Measurements from ENCODE around the gene PXDN. TPM values are rescaled to one million over a fixed set of nuclear protein-coding genes. Genes with fewer than 3 reads are reported as not detected.

The PXDN gene
- total and polyA plus RNA-seq, 2 of the 13 experiments (the other 11 are each of a cell fraction or from before 2014, with no cell fraction given) = not detected

GRCh38 chr2:1721706-1722646 is 22.3 kb downstream of the PXDN start:
- POLR2A ChIA-PET = no interaction called here
- DNase-seq (ENCODE audit: low spot score) (no peak), ATAC-seq (no peak), FAIRE-seq (no peak)
- H3K9me3 ChIP-seq (ENCODE audit: low read length) = no peaks in the 10 kb centered on the region
- no peaks in the 10 kb centered on the region for H3K79me2 ChIP-seq (ENCODE audit: insufficient read depth, low read length)
- intact Hi-C loops (cut with micrococcal nuclease; ENCODE audit: unreplicated experiment) = no loop called here
- H3K4me1 ChIP-seq (ENCODE audit: insufficient read depth, low read length) = no peaks in the 10 kb centered on the region
- CTCF ChIA-PET (ENCODE audit: low intra/inter-chr PET ratio, low total read pairs) = no interaction called here
- no peak overlapping the region for H3K4me2 ChIP-seq (ENCODE audit: low read depth, low read length)
- in situ Hi-C loops (cut with HindIII; ENCODE audit: extremely low pct_ligation_motif_present, low pct_unique_long_range_greater_than_20kb) = no loop called here
- no peaks in the 10 kb centered on the region for H4K20me1 ChIP-seq (ENCODE audit: insufficient read depth, low read length)
- no peaks in the 10 kb centered on the region for H3K36me3 ChIP-seq (replicated peaks in 1 of 2; ENCODE audit: control insufficient read depth in 1 of 2, insufficient read depth in 2 of 2, low read length in 2 of 2)
- peaks cover 1 to 2% of the 10 kb centered on the region in 2 experiments; a peak in 1 of 5 replicates for H3K27me3 ChIP-seq (ENCODE audit: control insufficient read depth in 1 of 2, insufficient read depth in 2 of 2, low read length in 2 of 2)
- H3K9ac ChIP-seq (ENCODE audit: insufficient read depth, low read depth, low read length) = no peak overlapping the region
- H3K27ac ChIP-seq (ENCODE audit: extremely low read length, insufficient read depth, low read length) = no peak overlapping the region
- H2AFZ ChIP-seq (ENCODE audit: low read length) = no peak overlapping the region
- BruUV-seq (replicated peaks) = no TSS peak
- no peak overlapping the region for H3K4me3 ChIP-seq (replicated peaks in 1 of 3; ENCODE audit: insufficient read depth in 1 of 3, low read depth in 2 of 3, low read length in 3 of 3)
- 24% methylated on average over 16 of the region's 16 CpGs for whole genome bisulfite sequencing (ENCODE audit: low lambda C conversion rate)
- TF ChIP-seq, protein P1, sequence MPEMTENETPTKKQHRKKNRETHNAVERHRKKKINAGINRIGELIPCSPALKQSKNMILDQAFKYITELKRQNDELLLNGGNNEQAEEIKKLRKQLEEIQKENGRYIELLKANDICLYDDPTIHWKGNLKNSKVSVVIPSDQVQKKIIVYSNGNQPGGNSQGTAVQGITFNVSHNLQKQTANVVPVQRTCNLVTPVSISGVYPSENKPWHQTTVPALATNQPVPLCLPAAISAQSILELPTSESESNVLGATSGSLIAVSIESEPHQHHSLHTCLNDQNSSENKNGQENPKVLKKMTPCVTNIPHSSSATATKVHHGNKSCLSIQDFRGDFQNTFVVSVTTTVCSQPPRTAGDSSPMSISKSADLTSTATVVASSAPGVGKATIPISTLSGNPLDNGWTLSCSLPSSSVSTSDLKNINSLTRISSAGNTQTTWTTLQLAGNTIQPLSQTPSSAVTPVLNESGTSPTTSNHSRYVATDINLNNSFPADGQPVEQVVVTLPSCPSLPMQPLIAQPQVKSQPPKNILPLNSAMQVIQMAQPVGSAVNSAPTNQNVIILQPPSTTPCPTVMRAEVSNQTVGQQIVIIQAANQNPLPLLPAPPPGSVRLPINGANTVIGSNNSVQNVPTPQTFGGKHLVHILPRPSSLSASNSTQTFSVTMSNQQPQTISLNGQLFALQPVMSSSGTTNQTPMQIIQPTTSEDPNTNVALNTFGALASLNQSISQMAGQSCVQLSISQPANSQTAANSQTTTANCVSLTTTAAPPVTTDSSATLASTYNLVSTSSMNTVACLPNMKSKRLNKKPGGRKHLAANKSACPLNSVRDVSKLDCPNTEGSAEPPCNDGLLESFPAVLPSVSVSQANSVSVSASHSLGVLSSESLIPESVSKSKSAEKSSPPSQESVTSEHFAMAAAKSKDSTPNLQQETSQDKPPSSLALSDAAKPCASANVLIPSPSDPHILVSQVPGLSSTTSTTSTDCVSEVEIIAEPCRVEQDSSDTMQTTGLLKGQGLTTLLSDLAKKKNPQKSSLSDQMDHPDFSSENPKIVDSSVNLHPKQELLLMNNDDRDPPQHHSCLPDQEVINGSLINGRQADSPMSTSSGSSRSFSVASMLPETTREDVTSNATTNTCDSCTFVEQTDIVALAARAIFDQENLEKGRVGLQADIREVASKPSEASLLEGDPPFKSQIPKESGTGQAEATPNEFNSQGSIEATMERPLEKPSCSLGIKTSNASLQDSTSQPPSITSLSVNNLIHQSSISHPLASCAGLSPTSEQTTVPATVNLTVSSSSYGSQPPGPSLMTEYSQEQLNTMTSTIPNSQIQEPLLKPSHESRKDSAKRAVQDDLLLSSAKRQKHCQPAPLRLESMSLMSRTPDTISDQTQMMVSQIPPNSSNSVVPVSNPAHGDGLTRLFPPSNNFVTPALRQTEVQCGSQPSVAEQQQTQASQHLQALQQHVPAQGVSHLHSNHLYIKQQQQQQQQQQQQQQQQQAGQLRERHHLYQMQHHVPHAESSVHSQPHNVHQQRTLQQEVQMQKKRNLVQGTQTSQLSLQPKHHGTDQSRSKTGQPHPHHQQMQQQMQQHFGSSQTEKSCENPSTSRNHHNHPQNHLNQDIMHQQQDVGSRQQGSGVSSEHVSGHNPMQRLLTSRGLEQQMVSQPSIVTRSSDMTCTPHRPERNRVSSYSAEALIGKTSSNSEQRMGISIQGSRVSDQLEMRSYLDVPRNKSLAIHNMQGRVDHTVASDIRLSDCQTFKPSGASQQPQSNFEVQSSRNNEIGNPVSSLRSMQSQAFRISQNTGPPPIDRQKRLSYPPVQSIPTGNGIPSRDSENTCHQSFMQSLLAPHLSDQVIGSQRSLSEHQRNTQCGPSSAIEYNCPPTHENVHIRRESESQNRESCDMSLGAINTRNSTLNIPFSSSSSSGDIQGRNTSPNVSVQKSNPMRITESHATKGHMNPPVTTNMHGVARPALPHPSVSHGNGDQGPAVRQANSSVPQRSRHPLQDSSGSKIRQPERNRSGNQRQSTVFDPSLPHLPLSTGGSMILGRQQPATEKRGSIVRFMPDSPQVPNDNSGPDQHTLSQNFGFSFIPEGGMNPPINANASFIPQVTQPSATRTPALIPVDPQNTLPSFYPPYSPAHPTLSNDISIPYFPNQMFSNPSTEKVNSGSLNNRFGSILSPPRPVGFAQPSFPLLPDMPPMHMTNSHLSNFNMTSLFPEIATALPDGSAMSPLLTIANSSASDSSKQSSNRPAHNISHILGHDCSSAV (CRISPR knock-in tag; IDR thresholded peaks at IDR 0.05; ENCODE audit: borderline replicate concordance) = no peak
- TF ChIP-seq, protein P2, sequence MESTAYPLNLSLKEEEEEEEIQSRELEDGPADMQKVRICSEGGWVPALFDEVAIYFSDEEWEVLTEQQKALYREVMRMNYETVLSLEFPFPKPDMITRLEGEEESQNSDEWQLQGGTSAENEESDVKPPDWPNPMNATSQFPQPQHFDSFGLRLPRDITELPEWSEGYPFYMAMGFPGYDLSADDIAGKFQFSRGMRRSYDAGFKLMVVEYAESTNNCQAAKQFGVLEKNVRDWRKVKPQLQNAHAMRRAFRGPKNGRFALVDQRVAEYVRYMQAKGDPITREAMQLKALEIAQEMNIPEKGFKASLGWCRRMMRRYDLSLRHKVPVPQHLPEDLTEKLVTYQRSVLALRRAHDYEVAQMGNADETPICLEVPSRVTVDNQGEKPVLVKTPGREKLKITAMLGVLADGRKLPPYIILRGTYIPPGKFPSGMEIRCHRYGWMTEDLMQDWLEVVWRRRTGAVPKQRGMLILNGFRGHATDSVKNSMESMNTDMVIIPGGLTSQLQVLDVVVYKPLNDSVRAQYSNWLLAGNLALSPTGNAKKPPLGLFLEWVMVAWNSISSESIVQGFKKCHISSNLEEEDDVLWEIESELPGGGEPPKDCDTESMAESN (CRISPR knock-in tag; conservative IDR thresholded peaks at IDR 0.05) = no peak
- no peak for TF ChIP-seq CBX2 (IDR thresholded peaks at IDR 0.05; ENCODE audit: low read depth, low read length)
- no peak for TF ChIP-seq CBX2 (CRISPR knock-in tag; IDR thresholded peaks at IDR 0.05; ENCODE audit: low read depth)
- TF ChIP-seq ZNF546 (CRISPR knock-in tag; conservative IDR thresholded peaks at IDR 0.05) = no peak
- TF ChIP-seq ZNF414 (CRISPR knock-in tag; IDR thresholded peaks at IDR 0.05) = no peak
- no peak for TF ChIP-seq BORCS8-MEF2B (CRISPR knock-in tag; IDR thresholded peaks at IDR 0.05)
- TF ChIP-seq FOSL2 (CRISPR knock-in tag; IDR thresholded peaks at IDR 0.05) = no peak
- no peak for TF ChIP-seq RFXANK (CRISPR knock-in tag; IDR thresholded peaks at IDR 0.05)
- TF ChIP-seq ZNF160 (CRISPR knock-in tag; IDR thresholded peaks at IDR 0.05) = no peak
- no peak for TF ChIP-seq HNRNPLL (IDR thresholded peaks at IDR 0.05; ENCODE audit: low read depth, low read length, poor library complexity, severe bottlenecking)
